Measurements from ENCODE around the gene DPY19L3.

The DPY19L3 gene

DNA sequence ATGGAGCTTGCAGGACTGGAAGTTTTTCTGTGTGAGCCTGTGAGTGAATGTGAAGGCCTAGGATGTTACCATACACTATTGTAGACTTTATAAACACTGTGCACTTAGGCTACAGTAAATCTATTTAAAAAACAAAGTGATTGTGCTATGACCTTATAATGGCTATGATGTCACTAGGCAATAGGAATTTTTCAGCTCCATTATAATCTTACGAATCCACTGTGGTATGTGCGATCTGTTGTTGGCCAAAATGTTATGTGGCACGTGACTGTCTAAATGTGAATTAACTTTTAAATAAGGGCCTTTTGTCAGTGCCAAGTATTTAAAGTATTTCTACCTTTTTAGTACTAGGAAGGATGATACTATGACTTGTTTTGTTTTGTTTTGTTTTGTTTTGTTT is 54.9 kb downstream of the DPY19L3 start:
- no peaks in the 10 kb centered on the region for H3K36me3 ChIP-seq (ENCODE audit: control insufficient read depth, insufficient read depth, low read length)

GRCh38 chr19:32464279-32464678 is 58.7 kb downstream of the DPY19L3 start:
- Histone ChIP-seq H3K4me3 (ENCODE audit: low read length) (no peak overlapping the region), H3K36me3 (ENCODE audit: control insufficient read depth, insufficient read depth, low read length) (no peaks in the 10 kb centered on the region), H3K4me1 (ENCODE audit: control insufficient read depth, insufficient read depth, low read length) (no peaks in the 10 kb centered on the region), H3K27ac (ENCODE audit: low read depth, low read length) (no peak overlapping the region), H3K9ac (ENCODE audit: low read length) (no peak overlapping the region), H3K27me3 (ENCODE audit: control insufficient read depth, insufficient read depth, low read length) (no peaks in the 10 kb centered on the region)

More for the DNA sequence above, 54.9 kb downstream of the DPY19L3 start:
- H3K4me1 ChIP-seq (ENCODE audit: control insufficient read depth, insufficient read depth, low read length), result no peaks in the 10 kb centered on the region
- no peaks in the 10 kb centered on the region for H3K27me3 ChIP-seq (ENCODE audit: control insufficient read depth, insufficient read depth, low read length)
- H3K27ac ChIP-seq (ENCODE audit: low read depth, low read length), result no peak overlapping the region
- H3K9ac ChIP-seq (ENCODE audit: low read length), result no peak overlapping the region
- no peak overlapping the region for H3K4me3 ChIP-seq (ENCODE audit: low read length)

DNA sequence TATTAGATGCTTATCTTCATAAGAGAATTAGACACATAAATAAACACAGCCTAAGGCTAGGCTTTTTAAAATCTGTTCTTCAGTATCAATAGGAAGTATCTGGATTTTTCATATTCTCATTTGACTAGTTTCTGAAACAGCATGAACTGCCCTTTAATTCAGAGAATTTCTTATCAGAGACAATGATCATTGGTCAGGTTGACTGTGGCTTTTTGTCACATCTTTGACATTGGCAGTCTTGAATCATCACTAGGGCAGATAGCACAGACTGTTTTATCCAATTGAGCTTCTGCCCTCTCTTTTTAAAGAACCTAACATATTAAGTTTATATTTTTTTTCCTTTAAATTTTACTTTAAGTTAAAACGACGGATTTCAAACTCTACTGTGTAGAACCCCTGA is 59.6 kb downstream of the DPY19L3 start:
- Histone ChIP-seq H3K27ac (ENCODE audit: low read depth, low read length) (no peak overlapping the region), H3K36me3 (ENCODE audit: control insufficient read depth, insufficient read depth, low read length) (no peaks in the 10 kb centered on the region), H3K4me3 (ENCODE audit: low read length) (no peak overlapping the region), H3K9ac (ENCODE audit: low read length) (no peak overlapping the region), H3K27me3 (ENCODE audit: control insufficient read depth, insufficient read depth, low read length) (no peaks in the 10 kb centered on the region), H3K4me1 (ENCODE audit: control insufficient read depth, insufficient read depth, low read length) (no peaks in the 10 kb centered on the region)

GRCh38 chr19:32469795-32470194 is 64.2 kb downstream of the DPY19L3 start:
- no peak overlapping the region for H3K4me3 ChIP-seq (ENCODE audit: low read length)
- no peak overlapping the region for H3K27ac ChIP-seq (ENCODE audit: low read depth, low read length)
- H3K9ac ChIP-seq (ENCODE audit: low read length), result no peak overlapping the region
- no peaks in the 10 kb centered on the region for H3K27me3 ChIP-seq (ENCODE audit: control insufficient read depth, insufficient read depth, low read length)
- H3K36me3 ChIP-seq (ENCODE audit: control insufficient read depth, insufficient read depth, low read length), result no peaks in the 10 kb centered on the region
- H3K4me1 ChIP-seq (ENCODE audit: control insufficient read depth, insufficient read depth, low read length), result no peaks in the 10 kb centered on the region

DNA sequence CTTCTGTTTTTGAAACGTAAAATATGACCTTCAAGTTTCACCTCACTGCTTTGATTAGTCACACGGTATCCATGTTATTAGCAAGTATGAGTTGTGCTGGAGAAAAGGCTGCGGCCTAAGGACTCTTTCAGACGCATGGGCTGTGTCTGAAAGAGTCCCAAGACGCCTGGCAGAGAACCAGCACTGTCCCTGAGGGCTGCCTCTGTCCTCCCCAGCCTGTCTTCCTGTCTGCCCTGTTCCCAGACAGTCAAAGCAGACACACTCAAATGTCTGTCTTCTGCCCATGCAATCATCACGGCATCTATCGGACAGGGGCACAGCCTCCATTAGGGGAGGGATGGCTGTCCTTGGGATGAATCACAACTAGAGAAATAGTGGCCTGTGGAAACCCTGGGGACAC is 65.5 kb downstream of the DPY19L3 start:
- peaks cover 2% of the 10 kb centered on the region for H3K36me3 ChIP-seq (ENCODE audit: control insufficient read depth, insufficient read depth, low read length)
- no peak overlapping the region for H3K27ac ChIP-seq (ENCODE audit: low read depth, low read length)
- H3K9ac ChIP-seq (ENCODE audit: low read length), result no peak overlapping the region
- no peak overlapping the region for H3K4me3 ChIP-seq (ENCODE audit: low read length)
- no peaks in the 10 kb centered on the region for H3K4me1 ChIP-seq (ENCODE audit: control insufficient read depth, insufficient read depth, low read length)
- H3K27me3 ChIP-seq (ENCODE audit: control insufficient read depth, insufficient read depth, low read length), result no peaks in the 10 kb centered on the region

DNA sequence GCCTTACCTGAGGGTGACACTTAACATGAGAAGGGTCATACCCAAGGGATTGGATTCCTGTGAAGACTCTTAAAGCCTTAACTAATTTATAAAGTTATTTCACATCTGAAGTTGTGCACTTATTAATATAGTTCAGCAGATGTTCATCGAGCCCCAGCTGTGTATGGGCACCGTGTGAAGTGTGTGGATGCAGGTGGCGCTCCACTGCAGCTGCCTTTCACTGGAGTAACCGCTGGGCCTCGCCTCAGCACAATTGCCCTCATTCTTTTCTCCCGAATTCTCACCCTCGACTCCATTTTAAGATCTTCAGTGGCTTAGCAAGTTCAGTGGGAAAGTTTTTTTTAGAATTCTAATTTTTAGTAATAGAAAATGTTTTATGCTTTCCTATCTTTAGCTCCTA is 66.2 kb downstream of the DPY19L3 start:
- H3K27me3 ChIP-seq (ENCODE audit: control insufficient read depth, insufficient read depth, low read length), result no peaks in the 10 kb centered on the region
- H3K4me3 ChIP-seq (ENCODE audit: low read length), result no peak overlapping the region
- peaks cover 2% of the 10 kb centered on the region for H3K36me3 ChIP-seq (ENCODE audit: control insufficient read depth, insufficient read depth, low read length)
- H3K4me1 ChIP-seq (ENCODE audit: control insufficient read depth, insufficient read depth, low read length), result no peaks in the 10 kb centered on the region
- H3K27ac ChIP-seq (ENCODE audit: low read depth, low read length), result no peak overlapping the region
- H3K9ac ChIP-seq (ENCODE audit: low read length), result no peak overlapping the region

- Histone ChIP-seq H3K4me3 (ENCODE audit: low read length) (no peak overlapping the region), H3K9ac (ENCODE audit: low read length) (no peak overlapping the region), H3K27ac (ENCODE audit: low read depth, low read length) (no peak overlapping the region), H3K36me3 (ENCODE audit: control insufficient read depth, insufficient read depth, low read length) (peaks cover 8% of the 10 kb centered on the region), H3K4me1 (ENCODE audit: control insufficient read depth, insufficient read depth, low read length) (no peaks in the 10 kb centered on the region), H3K27me3 (ENCODE audit: control insufficient read depth, insufficient read depth, low read length) (no peaks in the 10 kb centered on the region)
Measured at GRCh38 chr19:32475141-32476031, 69.8 kb downstream of the DPY19L3 start.

GRCh38 chr19:32476032-32476350 is 70.4 kb downstream of the DPY19L3 start:
- Histone ChIP-seq H3K27me3 (ENCODE audit: control insufficient read depth, insufficient read depth, low read length) (no peaks in the 10 kb centered on the region), H3K36me3 (ENCODE audit: control insufficient read depth, insufficient read depth, low read length) (peaks cover 8% of the 10 kb centered on the region), H3K9ac (ENCODE audit: low read length) (no peak overlapping the region), H3K4me1 (ENCODE audit: control insufficient read depth, insufficient read depth, low read length) (no peaks in the 10 kb centered on the region), H3K4me3 (ENCODE audit: low read length) (no peak overlapping the region), H3K27ac (ENCODE audit: low read depth, low read length) (no peak overlapping the region)

- H3K4me3 ChIP-seq (ENCODE audit: low read length), result no peak overlapping the region
- no peak overlapping the region for H3K27ac ChIP-seq (ENCODE audit: low read depth, low read length)
- H3K27me3 ChIP-seq (ENCODE audit: control insufficient read depth, insufficient read depth, low read length), result no peaks in the 10 kb centered on the region
- peaks cover 16% of the 10 kb centered on the region for H3K36me3 ChIP-seq (ENCODE audit: control insufficient read depth, insufficient read depth, low read length)
- no peaks in the 10 kb centered on the region for H3K4me1 ChIP-seq (ENCODE audit: control insufficient read depth, insufficient read depth, low read length)
- no peak overlapping the region for H3K9ac ChIP-seq (ENCODE audit: low read length)
Measured at GRCh38 chr19:32480321-32480720, 74.8 kb downstream of the DPY19L3 start.

DNA sequence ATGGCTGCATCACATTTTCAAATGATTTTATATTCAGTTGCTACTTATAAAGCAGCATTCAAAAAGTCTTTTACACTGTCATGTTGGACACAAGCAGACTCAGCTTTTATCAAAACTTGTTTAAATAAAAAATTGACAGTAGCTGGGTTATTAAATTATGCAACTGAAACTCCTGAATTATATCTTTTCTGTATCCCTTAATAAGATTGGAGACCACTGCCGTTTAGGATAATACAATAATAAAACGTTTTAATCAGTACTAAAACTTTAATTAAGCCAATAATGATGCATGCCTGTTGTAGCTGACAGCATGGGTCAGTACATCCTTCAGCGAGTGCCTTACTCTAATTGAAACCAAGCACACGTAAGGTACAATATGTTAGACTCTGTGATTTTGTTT is 78.0 kb downstream of the DPY19L3 start:
- H3K36me3 ChIP-seq (ENCODE audit: control insufficient read depth, insufficient read depth, low read length), result peaks cover 14% of the 10 kb centered on the region

DNA sequence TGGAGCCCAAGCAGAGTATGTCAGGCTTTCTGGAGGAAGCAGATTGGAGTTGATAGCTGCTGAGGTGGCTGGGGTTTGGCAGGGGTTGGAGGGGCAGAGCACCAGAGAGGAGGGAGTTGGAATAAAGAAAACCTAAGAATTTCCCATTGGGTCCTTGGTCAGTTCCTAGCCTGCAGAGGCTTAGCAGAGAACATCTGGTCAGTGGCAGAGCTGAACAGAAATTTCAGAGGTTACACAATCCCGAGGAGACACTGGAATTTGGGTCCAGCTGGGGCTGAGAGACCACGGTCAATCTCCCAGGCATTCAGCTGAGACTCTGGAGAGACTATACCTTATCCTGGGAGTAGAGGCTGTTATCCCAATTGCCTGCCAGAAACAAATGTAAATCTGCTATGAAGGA is 84.4 kb downstream of the DPY19L3 start:
- H3K4me3 ChIP-seq (ENCODE audit: low read length), result no peak overlapping the region
- no peak overlapping the region for H3K9ac ChIP-seq (ENCODE audit: low read length)
- no peak overlapping the region for H3K27ac ChIP-seq (ENCODE audit: low read depth, low read length)
- peaks cover 4% of the 10 kb centered on the region for H3K36me3 ChIP-seq (ENCODE audit: control insufficient read depth, insufficient read depth, low read length)
- no peaks in the 10 kb centered on the region for H3K4me1 ChIP-seq (ENCODE audit: control insufficient read depth, insufficient read depth, low read length)
- H3K27me3 ChIP-seq (ENCODE audit: control insufficient read depth, insufficient read depth, low read length), result no peaks in the 10 kb centered on the region

More for the DNA sequence above, 78.0 kb downstream of the DPY19L3 start:
- H3K4me3 ChIP-seq (ENCODE audit: low read length), result no peak overlapping the region
- H3K4me1 ChIP-seq (ENCODE audit: control insufficient read depth, insufficient read depth, low read length), result no peaks in the 10 kb centered on the region
- no peaks in the 10 kb centered on the region for H3K27me3 ChIP-seq (ENCODE audit: control insufficient read depth, insufficient read depth, low read length)
- H3K9ac ChIP-seq (ENCODE audit: low read length), result no peak overlapping the region
- no peak overlapping the region for H3K27ac ChIP-seq (ENCODE audit: low read depth, low read length)

DNA sequence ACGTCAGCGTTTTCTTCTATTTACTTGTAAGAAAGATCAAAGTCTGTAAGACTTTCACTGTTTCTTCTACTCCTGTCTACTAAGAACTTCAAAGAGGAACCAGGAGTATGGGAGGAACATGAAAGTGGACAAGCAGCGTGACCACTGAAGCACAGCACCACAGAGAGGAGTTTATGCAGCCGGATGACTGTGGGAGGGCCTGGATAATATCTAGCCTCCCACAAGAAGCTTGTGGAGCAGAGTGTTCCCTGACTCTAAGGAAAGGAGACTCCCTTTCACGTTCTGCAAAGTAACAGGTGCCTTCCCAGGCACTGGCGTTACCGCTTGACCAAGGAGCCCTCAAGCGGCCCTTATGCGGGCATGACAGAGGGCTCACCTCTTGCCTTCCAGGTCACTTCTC is 91.8 kb downstream of the DPY19L3 start:
- no peaks in the 10 kb centered on the region for H3K36me3 ChIP-seq (ENCODE audit: control insufficient read depth, insufficient read depth, low read length)
- no peaks in the 10 kb centered on the region for H3K27me3 ChIP-seq (ENCODE audit: control insufficient read depth, insufficient read depth, low read length)
- no peak overlapping the region for H3K9ac ChIP-seq (ENCODE audit: low read length)
- no peak overlapping the region for H3K27ac ChIP-seq (ENCODE audit: low read depth, low read length)
- H3K4me1 ChIP-seq (ENCODE audit: control insufficient read depth, insufficient read depth, low read length), result no peaks in the 10 kb centered on the region
- no peak overlapping the region for H3K4me3 ChIP-seq (ENCODE audit: low read length)

DNA sequence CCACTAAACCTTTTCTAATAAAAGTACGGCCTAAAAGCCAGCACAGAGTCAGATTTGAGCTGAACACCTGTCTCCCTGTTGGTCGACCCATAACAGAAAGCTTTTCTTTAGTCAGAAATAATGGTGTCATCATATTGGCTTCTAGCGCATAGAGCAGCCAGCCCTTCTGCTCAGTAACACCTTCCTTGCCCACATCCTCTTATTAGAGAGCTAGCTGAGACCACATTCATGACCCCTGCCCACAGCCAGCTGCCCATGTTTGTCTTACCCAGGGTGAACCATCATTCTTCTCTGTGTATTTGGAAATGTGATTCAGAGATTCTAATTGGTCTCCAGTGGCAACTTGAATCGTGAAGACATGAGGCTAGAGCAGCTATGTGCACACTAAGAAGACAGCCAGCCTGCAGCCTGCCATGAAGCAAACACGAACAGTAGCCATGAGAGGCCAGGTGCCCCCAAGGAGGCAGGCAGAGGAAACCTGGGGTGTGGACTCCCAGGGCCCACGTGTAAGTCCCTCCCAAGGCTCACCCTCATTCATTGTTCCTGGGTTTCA is 93.2 kb downstream of the DPY19L3 start:
- Histone ChIP-seq H3K27ac (ENCODE audit: low read depth, low read length) (no peak overlapping the region), H3K9ac (ENCODE audit: low read length) (no peak overlapping the region)

More for the DNA sequence above, 93.2 kb downstream of the DPY19L3 start:
- H3K36me3 ChIP-seq (ENCODE audit: control insufficient read depth, insufficient read depth, low read length), result no peaks in the 10 kb centered on the region
- H3K4me1 ChIP-seq (ENCODE audit: control insufficient read depth, insufficient read depth, low read length), result no peaks in the 10 kb centered on the region
- no peaks in the 10 kb centered on the region for H3K27me3 ChIP-seq (ENCODE audit: control insufficient read depth, insufficient read depth, low read length)
- H3K4me3 ChIP-seq (ENCODE audit: low read length), result no peak overlapping the region

All from rectal smooth muscle tissue (tissue), 1 donor.